ENCODE results near the gene PEX5L. TPM values are rescaled to one million over a fixed set of nuclear protein-coding genes. Genes with fewer than 3 reads are reported as not detected.

The PEX5L gene
- total RNA-seq, 1 donor from 2014 or later: under 0.01 TPM

GRCh38 chr3:179955286-179955685 lies 81.5 kb downstream of the PEX5L start:
- Histone ChIP-seq H3K4me3 (ENCODE audit: low read depth, low read length) (no peak overlapping the region), H3K36me3 (ENCODE audit: control insufficient read depth, insufficient read depth, low read length) (no peaks in the 10 kb centered on the region), H3K27me3 (ENCODE audit: control insufficient read depth, insufficient read depth, low read length) (no peaks in the 10 kb centered on the region)
- TF ChIP-seq CTCF (IDR thresholded peaks at IDR 0.05; ENCODE audit: insufficient read depth, low read length, severe bottlenecking): no peak
- DNase-seq (ENCODE audit: low read depth) (no peak), FAIRE-seq (no peak)

- DNase-seq (ENCODE audit: low read depth) (no peak), FAIRE-seq (no peak)
- Histone ChIP-seq H3K27me3 (ENCODE audit: control insufficient read depth, insufficient read depth, low read length) (no peaks in the 10 kb centered on the region), H3K36me3 (ENCODE audit: control insufficient read depth, insufficient read depth, low read length) (no peaks in the 10 kb centered on the region), H3K4me3 (ENCODE audit: low read depth, low read length) (no peak overlapping the region)
- TF ChIP-seq CTCF (IDR thresholded peaks at IDR 0.05; ENCODE audit: insufficient read depth, low read length, severe bottlenecking): no peak
Observed at GRCh38 chr3:179953993-179954870, 82.5 kb downstream of the PEX5L start.

- no peak for TF ChIP-seq CTCF (IDR thresholded peaks at IDR 0.05; ENCODE audit: insufficient read depth, low read length, severe bottlenecking)
- no peak for FAIRE-seq
- Histone ChIP-seq H3K27me3 (ENCODE audit: control insufficient read depth, insufficient read depth, low read length) (no peaks in the 10 kb centered on the region), H3K4me3 (ENCODE audit: low read depth, low read length) (no peak overlapping the region), H3K36me3 (ENCODE audit: control insufficient read depth, insufficient read depth, low read length) (no peaks in the 10 kb centered on the region)
- no peak for DNase-seq (ENCODE audit: low read depth)
Observed at GRCh38 chr3:179950840-179951239, 85.9 kb downstream of the PEX5L start.

- Histone ChIP-seq H3K36me3 (ENCODE audit: control insufficient read depth, insufficient read depth, low read length) (no peaks in the 10 kb centered on the region), H3K27me3 (ENCODE audit: control insufficient read depth, insufficient read depth, low read length) (no peaks in the 10 kb centered on the region), H3K4me3 (ENCODE audit: low read depth, low read length) (no peak overlapping the region)
- no peak for DNase-seq (ENCODE audit: low read depth)
- TF ChIP-seq CTCF (IDR thresholded peaks at IDR 0.05; ENCODE audit: insufficient read depth, low read length, severe bottlenecking): no peak
- no peak for FAIRE-seq
Observed at GRCh38 chr3:179949869-179950268, 86.9 kb downstream of the PEX5L start.

GRCh38 chr3:179949412-179949811 lies 87.3 kb downstream of the PEX5L start:
- Histone ChIP-seq H3K4me3 (ENCODE audit: low read depth, low read length) (no peak overlapping the region), H3K27me3 (ENCODE audit: control insufficient read depth, insufficient read depth, low read length) (no peaks in the 10 kb centered on the region), H3K36me3 (ENCODE audit: control insufficient read depth, insufficient read depth, low read length) (no peaks in the 10 kb centered on the region)
- DNase-seq (ENCODE audit: low read depth) (no peak), FAIRE-seq (no peak)
- TF ChIP-seq CTCF (IDR thresholded peaks at IDR 0.05; ENCODE audit: insufficient read depth, low read length, severe bottlenecking): no peak

Measured in bronchial epithelial cell (primary cell).